Transverse colon (tissue), 4 donors: Measurements from ENCODE around the gene ABCB10. TPM values are rescaled to one million over a fixed set of nuclear protein-coding genes. Genes with fewer than 3 reads are reported as not detected.

Experiments used
- DNase-seq: peaks from one replicate; pipeline ENCODE4 v3.0.0-alpha.2; 2019
- H3K27ac ChIP-seq, 4 donors: fragments of 200-600 bp; sonication (generic); 2 replicates each; pipeline ENCODE4 v1.5.1; 2016 to 2018; ENCODE audit warnings: inconsistent platforms in 4 of 4
- H3K27me3 ChIP-seq: fragments of 200-600 bp; sonication (generic); 2 replicates; pipeline ENCODE4 v1.5.1; 2017; ENCODE audit warnings: inconsistent platforms
- H3K36me3 ChIP-seq, 4 donors: fragments of 200-600 bp; sonication (generic); 2 replicates each; pipeline ENCODE4 v1.5.1; 2017 to 2019; ENCODE audit warnings: inconsistent platforms in 4 of 4
- H3K4me1 ChIP-seq, 4 donors: fragments of 200-600 bp; sonication (generic); 2 replicates each; pipeline ENCODE4 v1.5.1; 2017 to 2020; ENCODE audit warnings: inconsistent platforms in 4 of 4
- H3K4me3 ChIP-seq, 4 donors: fragments of 200-600 bp; sonication (generic); 1 replicate in 1 of 4; 2 replicates in 3 of 4; pipeline versions ENCODE4 v1.5.1 to v1.6.1; 2017 to 2019; ENCODE audit warnings: inconsistent platforms in 4 of 4
- H3K9me3 ChIP-seq, 2 donors: fragments of 200-600 bp; sonication (generic); 2 replicates each; pipeline ENCODE4 v1.5.1; 2017 to 2019; ENCODE audit warnings: inconsistent platforms in 2 of 2
- EP300 ChIP-seq: sonication (generic); formaldehyde crosslinking; IDR thresholded peaks from one replicate; pipeline ENCODE4 v1.6.1; 2017; ENCODE audit warnings: antibody characterized with exemption, low read depth
- POLR2A ChIP-seq: fragments of 450-650 bp; IDR thresholded peaks from one replicate; pipeline ENCODE4 v1.6.1; 2016; ENCODE audit warnings: antibody characterized with exemption, mild to moderate bottlenecking, moderate library complexity
- POLR2AphosphoS5 ChIP-seq, 3 donors: sonication (generic); formaldehyde crosslinking; IDR thresholded peaks; one replicate each; pipeline ENCODE4 v1.6.1; 2016; ENCODE audit warnings: antibody characterized with exemption in 3 of 3
- WGBS, 2 donors: methylation state at CpG; one replicate each; pipeline ENCODE4 v1.1.5; 2018; ENCODE audit warnings: low coverage in 1 of 2; 5-methylcytosine and 5-hydroxymethylcytosine counted together
- in situ Hi-C, 4 donors: fragments of 200-750 bp; cut with MboI; loops; one replicate each; pipeline versions ENCODE4 v1.15.0 to v1.15.1; 2017; ENCODE audit warnings: low sequenced_read_pairs in 3 of 4, low pct_ligation_motif_present in 1 of 4, low pct_unique_long_range_greater_than_20kb in 1 of 4
- intact Hi-C: fragments of 100-400 bp; cut with DNase I; formaldehyde crosslinking; loops from one replicate; pipeline ENCODE4 v1.15.1; 2023; ENCODE audit warnings: low total_unique reads
- total RNA-seq, 4 donors: library from RNA; depleted of rRNA; stranded (reverse); fragments of >200 nt; gene quantifications; one replicate each; pipeline ENCODE4 v1.1.0, GENCODE V29; 2016
- TF ChIP-seq, protein P1 (sequence below), 5 experiments: fragments of 200-600 bp in 3 of 5; fragments of 450-650 bp in 2 of 5; sonication (generic) in 3 of 5; IDR thresholded peaks; 1 replicate in 2 of 5; 2 replicates in 3 of 5; pipeline ENCODE4 v1.5.1; 2016 to 2017; ENCODE audit warnings: antibody characterized with exemption in 5 of 5, inconsistent platforms in 3 of 5, mild to moderate bottlenecking in 2 of 5, moderate library complexity in 1 of 5

ABCB10 gene
- total RNA-seq, 4 donors from 2014 or later = 4.5 to 22.5 (median 18.9) TPM

DNA sequence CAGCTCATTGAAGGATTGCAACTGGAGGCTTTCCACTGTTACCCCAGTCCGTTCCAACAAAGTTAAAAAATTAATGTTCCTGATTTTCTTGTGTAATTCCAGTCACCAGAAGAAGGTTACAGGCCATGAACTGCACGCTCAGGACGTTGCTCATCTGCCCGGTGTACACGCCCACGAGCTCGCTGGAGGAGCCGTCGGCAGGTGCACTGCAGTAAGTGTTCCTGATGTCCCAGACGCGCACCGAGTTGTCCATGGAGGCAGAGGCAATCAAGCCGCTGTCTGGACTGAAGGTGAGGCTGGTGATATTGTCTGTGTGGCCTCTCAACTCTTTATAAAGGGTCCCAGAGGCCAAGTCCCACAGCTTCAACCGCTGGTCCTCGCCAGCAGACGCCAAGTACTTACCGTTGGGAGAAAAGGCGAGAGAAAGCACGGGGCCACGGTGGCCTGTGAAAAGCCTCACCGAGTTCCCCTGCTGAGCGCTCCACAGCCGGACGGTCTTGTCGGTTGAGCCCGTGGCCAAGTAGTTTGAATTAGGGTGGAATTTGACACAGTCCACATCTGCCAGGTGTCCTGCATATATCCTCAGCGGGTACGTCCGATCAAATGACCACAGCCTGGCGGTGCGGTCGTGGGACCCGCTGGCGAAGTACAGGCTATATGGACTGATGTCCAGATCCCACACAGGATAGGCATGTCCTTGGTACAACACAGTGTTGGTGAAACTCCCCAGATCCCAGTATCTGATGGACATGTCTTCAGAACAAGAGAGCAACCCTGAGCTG lies 35.9 kb upstream of the ABCB10 start:
- WGBS, 2 donors = 95 to 100% methylated on average over 4 to 34 of the region's 34 CpGs
- TF ChIP-seq POLR2A = no peak
- no peak for TF ChIP-seq EP300
- TF ChIP-seq, protein P1, sequence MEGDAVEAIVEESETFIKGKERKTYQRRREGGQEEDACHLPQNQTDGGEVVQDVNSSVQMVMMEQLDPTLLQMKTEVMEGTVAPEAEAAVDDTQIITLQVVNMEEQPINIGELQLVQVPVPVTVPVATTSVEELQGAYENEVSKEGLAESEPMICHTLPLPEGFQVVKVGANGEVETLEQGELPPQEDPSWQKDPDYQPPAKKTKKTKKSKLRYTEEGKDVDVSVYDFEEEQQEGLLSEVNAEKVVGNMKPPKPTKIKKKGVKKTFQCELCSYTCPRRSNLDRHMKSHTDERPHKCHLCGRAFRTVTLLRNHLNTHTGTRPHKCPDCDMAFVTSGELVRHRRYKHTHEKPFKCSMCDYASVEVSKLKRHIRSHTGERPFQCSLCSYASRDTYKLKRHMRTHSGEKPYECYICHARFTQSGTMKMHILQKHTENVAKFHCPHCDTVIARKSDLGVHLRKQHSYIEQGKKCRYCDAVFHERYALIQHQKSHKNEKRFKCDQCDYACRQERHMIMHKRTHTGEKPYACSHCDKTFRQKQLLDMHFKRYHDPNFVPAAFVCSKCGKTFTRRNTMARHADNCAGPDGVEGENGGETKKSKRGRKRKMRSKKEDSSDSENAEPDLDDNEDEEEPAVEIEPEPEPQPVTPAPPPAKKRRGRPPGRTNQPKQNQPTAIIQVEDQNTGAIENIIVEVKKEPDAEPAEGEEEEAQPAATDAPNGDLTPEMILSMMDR (IDR thresholded peaks at IDR 0.05) = no peak
- TF ChIP-seq POLR2AphosphoS5 (IDR thresholded peaks at IDR 0.05) = no peak
- intact Hi-C loops (no loop called here), in situ Hi-C loops (no loop called here)
- H3K27me3 ChIP-seq = no peaks in the 10 kb centered on the region
- peaks cover 0 to 26% (median 15%) of the 10 kb centered on the region in 4 donors for H3K4me1 ChIP-seq
- H3K9me3 ChIP-seq = no peaks in the 10 kb centered on the region
- DNase-seq = no peak
- H3K27ac ChIP-seq = no peak overlapping the region
- H3K36me3 ChIP-seq = peaks cover 0 to 12% (median 0%) of the 10 kb centered on the region in 4 donors
- no peak overlapping the region for H3K4me3 ChIP-seq

DNA sequence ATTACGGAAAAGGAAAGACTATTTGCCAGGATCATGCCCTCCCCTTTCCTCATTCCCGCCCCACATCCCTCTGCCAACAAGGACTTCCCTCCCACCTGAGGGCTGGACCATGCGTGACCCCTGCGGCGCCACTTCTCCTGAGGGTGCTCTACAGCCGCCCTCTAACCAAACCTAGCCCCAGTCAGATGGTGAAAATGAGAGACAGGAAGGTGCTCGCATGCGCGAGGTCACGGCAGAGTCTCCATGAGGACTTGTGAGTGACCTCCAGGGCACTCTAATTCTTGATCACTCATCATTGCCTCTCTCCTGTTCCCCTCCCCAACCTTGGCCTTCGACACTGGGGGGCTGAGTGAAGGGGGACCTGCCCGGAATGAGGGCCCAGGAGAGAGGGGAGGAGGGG lies 35.3 kb upstream of the ABCB10 start:
- no peak overlapping the region for H3K4me3 ChIP-seq
- WGBS, 2 donors = 96 to 100% methylated on average over 1 to 12 of the region's 12 CpGs
- intact Hi-C loops = no loop called here
- peaks cover 0 to 26% (median 14%) of the 10 kb centered on the region in 4 donors for H3K4me1 ChIP-seq
- in situ Hi-C loops = no loop called here
- H3K27ac ChIP-seq = no peak overlapping the region
- H3K36me3 ChIP-seq = peaks cover 0 to 12% (median 0%) of the 10 kb centered on the region in 4 donors
- DNase-seq = no peak
- H3K27me3 ChIP-seq = no peaks in the 10 kb centered on the region
- no peak for TF ChIP-seq POLR2AphosphoS5 (IDR thresholded peaks at IDR 0.05)
- TF ChIP-seq, protein P1 (IDR thresholded peaks at IDR 0.05) = no peak
- no peak for TF ChIP-seq POLR2A
- no peak for TF ChIP-seq EP300
- H3K9me3 ChIP-seq = no peaks in the 10 kb centered on the region

DNA sequence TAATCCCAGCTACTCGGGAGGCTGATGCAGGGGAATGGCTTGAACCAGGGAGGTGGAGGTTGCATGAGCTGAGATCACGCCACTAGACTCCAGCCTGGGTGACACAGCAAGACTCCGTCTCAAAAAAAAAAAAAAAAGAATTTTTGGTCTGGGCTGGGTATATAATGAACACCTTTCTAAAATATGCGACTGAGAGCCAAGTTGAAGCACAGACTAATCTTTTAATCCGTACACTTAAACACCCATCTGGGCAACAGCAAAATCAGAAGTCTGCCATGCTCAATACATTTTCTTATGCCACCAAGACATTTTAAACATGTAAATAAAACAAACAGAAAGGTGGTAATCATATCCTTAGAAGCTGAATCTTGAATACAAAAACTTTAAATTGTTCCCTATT lies 31.6 kb upstream of the ABCB10 start:
- Histone ChIP-seq H3K4me3 (no peak overlapping the region), H3K27ac (no peak overlapping the region), H3K9me3 (no peaks in the 10 kb centered on the region), H3K27me3 (no peaks in the 10 kb centered on the region), H3K36me3 (peaks cover 0 to 12% (median 0%) of the 10 kb centered on the region in 4 donors), H3K4me1 (no peaks in the 10 kb centered on the region)
- DNase-seq = no peak
- no peak for TF ChIP-seq EP300
- TF ChIP-seq POLR2A = no peak
- no peak for TF ChIP-seq POLR2AphosphoS5 (IDR thresholded peaks at IDR 0.05)
- TF ChIP-seq, protein P1 (IDR thresholded peaks at IDR 0.05) = no peak
- 87 to 90% methylated on average over 3 to 5 of the region's 5 CpGs for WGBS, 2 donors
- intact Hi-C loops (no loop called here), in situ Hi-C loops (no loop called here)

DNA sequence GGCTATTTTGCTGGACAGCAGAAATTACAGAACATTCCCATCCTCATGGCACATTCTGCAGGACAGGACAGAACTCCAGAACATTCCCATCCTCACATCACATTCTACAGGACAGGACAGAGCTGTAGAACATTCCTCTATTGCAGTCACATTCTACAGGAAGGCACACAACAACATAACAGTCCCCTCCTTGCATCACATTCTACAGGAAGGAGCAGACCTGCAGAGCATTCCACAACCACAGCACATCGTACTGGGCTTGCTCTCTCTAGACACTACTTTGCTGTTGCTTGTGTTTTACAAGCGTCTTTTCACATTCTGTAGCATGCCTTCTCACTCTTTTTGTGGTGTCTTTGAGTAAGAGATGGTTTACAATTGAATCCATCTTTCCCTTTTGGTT lies 26.8 kb upstream of the ABCB10 start:
- in situ Hi-C loops = no loop called here
- no peaks in the 10 kb centered on the region for H3K9me3 ChIP-seq
- no peak for DNase-seq
- H3K4me3 ChIP-seq = no peak overlapping the region
- peaks cover 0 to 9% (median 3%) of the 10 kb centered on the region in 4 donors for H3K4me1 ChIP-seq
- intact Hi-C loops = no loop called here
- TF ChIP-seq POLR2A (no peak), POLR2AphosphoS5 (IDR thresholded peaks at IDR 0.05) (no peak), EP300 (no peak)
- TF ChIP-seq, protein P1 (IDR thresholded peaks at IDR 0.05) = no peak
- no peaks in the 10 kb centered on the region for H3K36me3 ChIP-seq
- H3K27me3 ChIP-seq = no peaks in the 10 kb centered on the region
- 71 to 78% methylated on average over 1 to 2 of the region's 2 CpGs for WGBS, 2 donors
- H3K27ac ChIP-seq = no peak overlapping the region
